ENCODE results near the gene SPATA1. TPM values are rescaled to one million over a fixed set of nuclear protein-coding genes. Genes with fewer than 3 reads are reported as not detected.

The SPATA1 gene
- total and polyA plus RNA-seq, 2 donors (not counting 1 experiment from before 2014, with no cell fraction given) = 0.96 to 1.7 TPM

- Histone ChIP-seq H3K4me1 (ENCODE audit: control insufficient read depth, extremely low read depth, insufficient read depth, low read length) (peaks cover 17% of the 10 kb centered on the region), H2AFZ (ENCODE audit: low read length) (no peak overlapping the region), H3K36me3 (ENCODE audit: control insufficient read depth, insufficient read depth, low read length) (no peaks in the 10 kb centered on the region), H3K79me2 (ENCODE audit: control insufficient read depth, insufficient read depth, low read length) (no peaks in the 10 kb centered on the region), H4K20me1 (ENCODE audit: control insufficient read depth, extremely low read depth, insufficient read depth, low read length) (no peaks in the 10 kb centered on the region), H3K4me3 (replicated peaks in 1 of 4; ENCODE audit: control extremely low read depth in 1 of 4, insufficient read depth in 1 of 4, low read depth in 3 of 4, low read length in 4 of 4) (no peak overlapping the region), H3K27ac (ENCODE audit: insufficient read depth, low read length) (no peak overlapping the region), H3K27me3 (ENCODE audit: control insufficient read depth, insufficient read depth, low read length) (no peaks in the 10 kb centered on the region), H3K9ac (ENCODE audit: insufficient read depth, low read length) (no peak overlapping the region), H3K4me2 (ENCODE audit: extremely low read depth, insufficient read depth, low read length) (no peak overlapping the region), H3K9me3 (ENCODE audit: control insufficient read depth, insufficient read depth, low read depth, low read length) (no peaks in the 10 kb centered on the region)
- TF ChIP-seq CTCF (conservative IDR thresholded peaks at IDR 0.05 in 1 of 2, IDR thresholded peaks at IDR 0.05 in 1 of 2; ENCODE audit: low read depth in 1 of 2, low read length in 2 of 2) (no peak), EZH2 (IDR thresholded peaks at IDR 0.05; ENCODE audit: low read length, missing control alignments) (no peak)
- no peak for DNase-seq (ENCODE audit: low read depth in 2 of 2)
Observed at GRCh38 chr1:84597011-84597410, 90.8 kb downstream of the SPATA1 start.

GRCh38 chr1:84598418-84598817 lies 92.2 kb downstream of the SPATA1 start:
- TF ChIP-seq CTCF (conservative IDR thresholded peaks at IDR 0.05 in 1 of 2, IDR thresholded peaks at IDR 0.05 in 1 of 2; ENCODE audit: low read depth in 1 of 2, low read length in 2 of 2) = no peak
- TF ChIP-seq EZH2 (IDR thresholded peaks at IDR 0.05; ENCODE audit: low read length, missing control alignments) = no peak
- Histone ChIP-seq H3K4me3 (replicated peaks in 1 of 4; ENCODE audit: control extremely low read depth in 1 of 4, insufficient read depth in 1 of 4, low read depth in 3 of 4, low read length in 4 of 4) (no peak overlapping the region), H3K9ac (ENCODE audit: insufficient read depth, low read length) (no peak overlapping the region), H3K9me3 (ENCODE audit: control insufficient read depth, insufficient read depth, low read depth, low read length) (no peaks in the 10 kb centered on the region), H3K4me1 (ENCODE audit: control insufficient read depth, extremely low read depth, insufficient read depth, low read length) (peaks cover 19% of the 10 kb centered on the region), H3K4me2 (ENCODE audit: extremely low read depth, insufficient read depth, low read length) (peak overlapping the region; percentile 84), H2AFZ (ENCODE audit: low read length) (peak overlapping the region; percentile 21), H3K79me2 (ENCODE audit: control insufficient read depth, insufficient read depth, low read length) (no peaks in the 10 kb centered on the region), H3K27ac (ENCODE audit: insufficient read depth, low read length) (peak overlapping the region; percentile 53), H4K20me1 (ENCODE audit: control insufficient read depth, extremely low read depth, insufficient read depth, low read length) (no peaks in the 10 kb centered on the region), H3K36me3 (ENCODE audit: control insufficient read depth, insufficient read depth, low read length) (no peaks in the 10 kb centered on the region), H3K27me3 (ENCODE audit: control insufficient read depth, insufficient read depth, low read length) (no peaks in the 10 kb centered on the region)
- DNase-seq (ENCODE audit: low read depth in 2 of 2) = peak; percentile 37 to 81

GRCh38 chr1:84598846-84599741 lies 92.9 kb downstream of the SPATA1 start:
- TF ChIP-seq CTCF (conservative IDR thresholded peaks at IDR 0.05 in 1 of 2, IDR thresholded peaks at IDR 0.05 in 1 of 2; ENCODE audit: low read depth in 1 of 2, low read length in 2 of 2) = no peak
- no peak for TF ChIP-seq EZH2 (IDR thresholded peaks at IDR 0.05; ENCODE audit: low read length, missing control alignments)
- Histone ChIP-seq H3K4me1 (ENCODE audit: control insufficient read depth, extremely low read depth, insufficient read depth, low read length) (peaks cover 21% of the 10 kb centered on the region), H3K9ac (ENCODE audit: insufficient read depth, low read length) (no peak overlapping the region), H3K27ac (ENCODE audit: insufficient read depth, low read length) (peak overlapping the region; percentile 53), H3K4me2 (ENCODE audit: extremely low read depth, insufficient read depth, low read length) (peak overlapping the region; percentile 84), H3K27me3 (ENCODE audit: control insufficient read depth, insufficient read depth, low read length) (no peaks in the 10 kb centered on the region), H4K20me1 (ENCODE audit: control insufficient read depth, extremely low read depth, insufficient read depth, low read length) (no peaks in the 10 kb centered on the region), H3K79me2 (ENCODE audit: control insufficient read depth, insufficient read depth, low read length) (no peaks in the 10 kb centered on the region), H2AFZ (ENCODE audit: low read length) (peak overlapping the region; percentile 53), H3K4me3 (replicated peaks in 1 of 4; ENCODE audit: control extremely low read depth in 1 of 4, insufficient read depth in 1 of 4, low read depth in 3 of 4, low read length in 4 of 4) (peak overlapping the region in 2 of 4 experiments; percentile 6 to 15), H3K36me3 (ENCODE audit: control insufficient read depth, insufficient read depth, low read length) (no peaks in the 10 kb centered on the region), H3K9me3 (ENCODE audit: control insufficient read depth, insufficient read depth, low read depth, low read length) (no peaks in the 10 kb centered on the region)
- DNase-seq (ENCODE audit: low read depth in 2 of 2) = peak; percentile 86 to 95

All from fibroblast of lung (primary cell).